Fibroblast of villous mesenchyme (primary cell): ENCODE results near the gene FNDC1. TPM values are rescaled to one million over a fixed set of nuclear protein-coding genes. Genes with fewer than 3 reads are reported as not detected.
A peak's percentile ranks its signal among the peaks of the same experiment; 100 is the strongest.

Experiments
- DNase-seq: peaks from one replicate; pipeline ENCODE4 v3.0.0-alpha.2; 2010; ENCODE audit warnings: low read depth
- H3K4me3 ChIP-seq: 2 replicates; pipeline ENCODE4 v1.5.1; 2011; ENCODE audit warnings: low read depth, mild to moderate bottlenecking, low read length
- total RNA-seq: library from RNA; depleted of rRNA; stranded (reverse); fragments of >200 nt; gene quantifications from 2 replicates; pipeline ENCODE4 v1.2.3, GENCODE V29; 2012
- TF ChIP-seq, protein P1 (sequence below): IDR thresholded peaks from 2 replicates; pipeline ENCODE4 v1.5.1; 2012; ENCODE audit warnings: low read depth, mild to moderate bottlenecking, low read length; ENCODE audit not compliant: insufficient read depth

Gene FNDC1
- total RNA-seq, 1 donor, result under 0.01 TPM

DNA sequence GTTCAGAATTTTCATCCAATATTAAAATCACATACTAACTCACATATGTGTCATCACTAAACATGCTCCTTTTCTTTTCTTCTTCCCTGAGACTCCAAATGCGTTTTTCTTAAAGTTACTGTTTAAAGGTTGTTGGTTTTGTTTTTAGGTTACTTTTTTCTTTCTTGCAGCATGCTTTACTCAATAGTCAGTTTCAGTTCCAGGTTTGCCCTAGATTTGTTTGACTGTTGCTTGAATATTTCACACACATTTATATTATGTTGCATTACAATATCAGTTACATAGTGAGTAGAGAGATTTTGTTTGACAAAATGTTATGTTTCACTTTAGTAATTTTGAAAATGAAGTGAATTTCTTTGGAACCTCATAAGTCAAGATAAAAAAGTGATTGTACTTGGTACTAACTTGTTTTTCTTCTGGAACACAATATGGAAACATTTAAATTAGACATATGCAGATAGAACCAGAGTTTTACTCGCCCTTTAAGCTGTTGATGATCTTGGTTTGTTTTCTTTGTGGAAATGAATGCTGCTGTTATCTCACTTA, 27.3 kb downstream of the FNDC1 start:
- H3K4me3 ChIP-seq, result no peak overlapping the region
- no peak for DNase-seq
- TF ChIP-seq, protein P1, sequence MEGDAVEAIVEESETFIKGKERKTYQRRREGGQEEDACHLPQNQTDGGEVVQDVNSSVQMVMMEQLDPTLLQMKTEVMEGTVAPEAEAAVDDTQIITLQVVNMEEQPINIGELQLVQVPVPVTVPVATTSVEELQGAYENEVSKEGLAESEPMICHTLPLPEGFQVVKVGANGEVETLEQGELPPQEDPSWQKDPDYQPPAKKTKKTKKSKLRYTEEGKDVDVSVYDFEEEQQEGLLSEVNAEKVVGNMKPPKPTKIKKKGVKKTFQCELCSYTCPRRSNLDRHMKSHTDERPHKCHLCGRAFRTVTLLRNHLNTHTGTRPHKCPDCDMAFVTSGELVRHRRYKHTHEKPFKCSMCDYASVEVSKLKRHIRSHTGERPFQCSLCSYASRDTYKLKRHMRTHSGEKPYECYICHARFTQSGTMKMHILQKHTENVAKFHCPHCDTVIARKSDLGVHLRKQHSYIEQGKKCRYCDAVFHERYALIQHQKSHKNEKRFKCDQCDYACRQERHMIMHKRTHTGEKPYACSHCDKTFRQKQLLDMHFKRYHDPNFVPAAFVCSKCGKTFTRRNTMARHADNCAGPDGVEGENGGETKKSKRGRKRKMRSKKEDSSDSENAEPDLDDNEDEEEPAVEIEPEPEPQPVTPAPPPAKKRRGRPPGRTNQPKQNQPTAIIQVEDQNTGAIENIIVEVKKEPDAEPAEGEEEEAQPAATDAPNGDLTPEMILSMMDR, result no peak

DNA sequence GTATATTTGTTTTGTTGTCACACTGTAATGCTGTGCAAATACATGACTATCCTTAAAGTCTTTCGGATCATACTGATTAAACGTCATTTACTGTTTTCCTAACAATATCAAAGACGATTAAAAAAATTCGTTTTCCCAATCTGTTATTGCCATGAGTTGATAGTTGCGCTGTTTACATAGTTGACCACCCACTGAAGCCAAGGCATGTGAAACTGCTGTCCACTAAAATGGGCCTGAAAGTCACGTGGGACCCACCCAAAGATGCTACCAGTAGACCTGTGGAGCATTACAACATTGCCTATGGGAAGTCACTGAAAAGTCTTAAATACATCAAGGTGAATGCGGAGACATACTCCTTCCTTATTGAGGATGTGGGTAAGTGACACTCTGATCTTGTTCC, 28.1 kb downstream of the FNDC1 start:
- TF ChIP-seq, protein P1, result no peak
- DNase-seq, result no peak
- H3K4me3 ChIP-seq, result no peak overlapping the region

DNA sequence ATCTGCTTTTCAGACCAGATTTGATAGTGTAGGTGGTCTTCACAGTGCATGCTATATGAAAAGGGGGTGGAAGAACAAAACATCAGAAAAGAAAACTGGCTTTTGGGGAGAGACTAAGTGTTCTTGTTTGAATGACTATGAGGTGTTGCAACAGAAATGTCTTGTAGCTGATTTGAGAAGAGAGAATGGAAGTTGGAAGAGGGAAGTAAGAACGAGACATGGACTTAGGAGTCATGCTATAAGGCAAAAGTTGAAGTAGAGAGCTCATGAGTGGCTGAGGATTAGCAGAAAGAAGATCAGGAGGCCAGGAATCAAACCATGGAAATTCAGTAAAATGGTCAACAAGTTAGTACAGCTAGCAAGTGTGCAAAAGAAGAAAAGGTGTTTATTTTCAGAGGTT, 32.1 kb downstream of the FNDC1 start:
- TF ChIP-seq, protein P1, result no peak

DNA sequence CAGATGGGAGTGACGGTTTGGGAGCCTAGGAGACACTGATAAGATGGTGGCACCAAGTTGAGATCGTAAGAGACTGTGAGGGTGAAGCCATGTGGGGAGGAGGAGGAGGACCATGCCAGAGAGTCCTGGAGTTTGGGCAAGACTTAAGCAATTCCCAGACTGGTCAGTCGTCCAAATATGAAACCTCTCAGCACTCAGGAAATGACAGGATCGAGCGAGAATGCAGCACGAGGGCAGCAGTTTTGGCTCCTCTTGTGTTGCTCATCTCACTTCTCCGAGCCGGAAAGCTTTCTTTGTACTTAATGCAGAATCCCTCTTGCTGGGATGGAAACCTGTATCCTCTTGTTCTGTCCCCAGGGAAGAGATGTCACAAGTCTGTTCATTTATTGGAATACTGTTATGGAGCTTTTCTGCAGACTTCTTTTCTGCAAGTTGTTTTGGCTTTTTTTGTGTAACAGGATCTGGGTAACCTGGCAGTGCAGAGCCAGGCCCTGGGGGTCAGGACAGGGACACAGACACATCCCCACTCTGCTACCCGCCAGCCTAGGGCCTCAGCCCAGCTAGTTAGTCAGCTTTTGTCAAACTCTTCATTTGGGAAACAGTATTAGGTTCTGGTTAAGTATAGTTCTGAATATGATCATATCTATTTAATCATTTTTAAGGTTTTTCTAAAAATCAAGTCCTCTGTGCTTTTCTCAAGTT, 34.3 kb downstream of the FNDC1 start:
- no peak overlapping the region for H3K4me3 ChIP-seq
- peak; percentile 75 for DNase-seq
- TF ChIP-seq, protein P1, result no peak

More for the DNA sequence above, 32.1 kb downstream of the FNDC1 start:
- no peak overlapping the region for H3K4me3 ChIP-seq
- DNase-seq, result no peak

DNA sequence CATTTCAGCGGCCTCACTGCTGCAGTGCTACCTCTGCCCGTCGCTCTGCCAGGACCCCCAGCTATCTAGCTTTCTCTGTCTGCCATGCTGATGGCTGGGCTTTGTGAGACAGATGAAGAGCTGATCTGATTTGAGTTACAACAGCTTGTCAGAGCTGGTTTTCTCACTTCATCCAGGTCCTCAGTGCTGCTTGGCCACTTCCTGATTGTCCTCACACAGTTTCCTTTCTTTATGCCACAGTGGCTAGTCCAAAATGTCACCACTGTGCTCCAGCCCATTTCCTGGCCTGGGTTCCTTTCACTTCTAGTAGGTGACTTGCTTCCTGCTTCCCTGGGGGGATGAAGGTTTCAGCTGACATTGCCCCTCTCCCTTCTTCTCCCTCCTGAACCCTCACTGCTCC, 35.4 kb downstream of the FNDC1 start:
- H3K4me3 ChIP-seq, result no peak overlapping the region
- DNase-seq, result no peak

DNA sequence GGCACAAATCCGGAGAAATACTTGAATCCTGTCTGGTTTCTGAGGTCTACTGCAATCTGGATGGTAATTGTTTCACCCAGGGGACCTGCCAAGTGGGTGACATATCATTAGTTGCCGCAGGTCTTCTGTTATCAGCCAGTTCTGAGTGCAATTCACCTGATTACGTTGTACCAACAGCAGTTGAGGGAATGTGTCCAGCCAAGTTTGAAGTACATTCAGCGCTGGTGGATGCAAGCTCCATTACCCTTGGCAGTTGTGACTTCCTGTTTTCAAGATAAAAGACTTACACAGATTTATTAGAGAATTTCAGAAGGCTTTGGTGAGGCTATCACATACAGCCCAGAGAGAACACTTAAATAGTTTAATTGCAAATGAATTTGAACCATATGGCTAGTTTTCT, 42.8 kb downstream of the FNDC1 start:
- TF ChIP-seq, protein P1, result no peak
- DNase-seq, result no peak

More for the DNA sequence above, 35.4 kb downstream of the FNDC1 start:
- TF ChIP-seq, protein P1, result no peak

More for the DNA sequence above, 42.8 kb downstream of the FNDC1 start:
- H3K4me3 ChIP-seq, result no peak overlapping the region
